Fibroblast of pulmonary artery (primary cell): ENCODE data around the gene CCDC15.

Source experiments
- DNase-seq: peaks from one replicate; pipeline ENCODE4 v3.0.0-alpha.2; 2010; ENCODE audit warnings: low read depth
- H3K4me3 ChIP-seq: replicated peaks from 2 replicates; pipeline ENCODE4 v1.5.1; 2011; ENCODE audit warnings: low read depth, mild to moderate bottlenecking, control low read depth, low read length, moderate library complexity
- CTCF ChIP-seq: IDR thresholded peaks from 2 replicates; pipeline ENCODE4 v1.5.1; 2011; ENCODE audit warnings: mild to moderate bottlenecking, control low read depth, low read length, inconsistent platforms; ENCODE audit errors: missing control alignments

CCDC15 gene

GRCh38 chr11:125074511-125075241 is 120.7 kb downstream of the CCDC15 start:
- DNase-seq, result no peak
- TF ChIP-seq CTCF, result no peak

GRCh38 chr11:125075242-125075625 is 121.2 kb downstream of the CCDC15 start:
- DNase-seq, result no peak
- H3K4me3 ChIP-seq, result no peak overlapping the region
- TF ChIP-seq CTCF, result no peak

More at GRCh38 chr11:125074511-125075241, 120.7 kb downstream of the CCDC15 start:
- no peak overlapping the region for H3K4me3 ChIP-seq

- no peak overlapping the region for H3K4me3 ChIP-seq
- no peak for TF ChIP-seq CTCF
- DNase-seq, result peak; percentile 20
Observed at GRCh38 chr11:125075900-125076317, 121.9 kb downstream of the CCDC15 start.

- no peak for DNase-seq
- TF ChIP-seq CTCF, result no peak
- H3K4me3 ChIP-seq, result no peak overlapping the region
Observed at GRCh38 chr11:125076378-125076945, 122.5 kb downstream of the CCDC15 start.

GRCh38 chr11:125078016-125078415 is 124.0 kb downstream of the CCDC15 start:
- TF ChIP-seq CTCF, result no peak
- no peak for DNase-seq
- H3K4me3 ChIP-seq, result no peak overlapping the region

- H3K4me3 ChIP-seq, result no peak overlapping the region
- TF ChIP-seq CTCF, result no peak
- no peak for DNase-seq
Observed at GRCh38 chr11:125078516-125079140, 124.6 kb downstream of the CCDC15 start.
